Heart left ventricle (tissue), 13 donors: ENCODE data around the gene NACC2.
"Not testable (repeated sequence)": the region's sequence is repeated elsewhere in the genome, so short reads cannot be mapped to it uniquely, and the experiment has no call there.

Experiments used
- CTCF ChIP-seq, 12 donors: fragments of 200-600 bp; sonication (generic) in 4 of 12; IDR thresholded peaks; one replicate each; pipeline versions ENCODE4 v1.5.0 to v1.8.0; 2018 to 2022; ENCODE audit warnings: antibody characterized with exemption in 12 of 12, mild to moderate bottlenecking in 5 of 12
- POLR2A ChIP-seq, 2 donors: fragments of 450-650 bp; IDR thresholded peaks; one replicate each; pipeline ENCODE4 v1.6.1; 2017; ENCODE audit warnings: antibody characterized with exemption in 2 of 2, mild to moderate bottlenecking in 2 of 2, moderate library complexity in 2 of 2
- donor health status: ischemic (EF 13 %, LVEDD 7.1; RV severe dilation, severe dysfunction).
- donor health status: DM: no; HTN: yes; CAD: no.
- donor health status: DM: no; HTN: no; CAD: no.
- donor health status: ischemic (EF 25% LVEDD 6.9; RV normal size, moderate dysfunction).
- donor health status: ischemic (EF 25% LVEDD 5.7; RV mildly dilated, moderate dysfunction).
- donor health status: ischemic (EF 35%, LVEDD 5.7; RV mildly dilated, moderate dysfunction).
- donor health status: nonischemic (EF 11% LVEDD 7.7; RV severe dilation, severe dysfunction).
- donor health status: DM: yes; HTN: yes; CAD: no.
- donor health status: PGD.
- donor health status: ischemic (EF 29% LVEDD 5.4; RV normal size, mild dysfunction).
- donor health status: nonischemic (EF 23%, LVEDD 6.1; RV moderate dilation, normal function).

- not testable (repeated sequence) for TF ChIP-seq CTCF, POLR2A (IDR thresholded peaks at IDR 0.05)
Measured at GRCh38 chr9:136061916-136062315, 33.2 kb downstream of the NACC2 start.
